Measurements from ENCODE around the gene IL16. TPM values are rescaled to one million over a fixed set of nuclear protein-coding genes. Genes with fewer than 3 reads are reported as not detected.
"Not testable (repeated sequence)": the region's sequence is repeated elsewhere in the genome, so short reads cannot be mapped to it uniquely, and the experiment has no call there.

The IL16 gene
- total RNA-seq, 1 donor from 2014 or later, result 21.8 TPM

GRCh38 chr15:81331600-81331999 is 134.9 kb downstream of the IL16 start:
- DNase-seq (ENCODE audit: low spot score), result no peak

GRCh38 chr15:81332326-81332725 is 135.6 kb downstream of the IL16 start:
- DNase-seq (ENCODE audit: low spot score), result no peak

- DNase-seq (ENCODE audit: low spot score), result no peak
Observed at GRCh38 chr15:81333363-81333762, 136.7 kb downstream of the IL16 start.

- DNase-seq (ENCODE audit: low spot score), result no peak
Observed at GRCh38 chr15:81334768-81335435, 138.2 kb downstream of the IL16 start.

GRCh38 chr15:81335631-81336030 is 139.0 kb downstream of the IL16 start:
- DNase-seq (ENCODE audit: low spot score), result no peak

- DNase-seq (ENCODE audit: low spot score), result no peak
Observed at GRCh38 chr15:81336568-81336967, 139.9 kb downstream of the IL16 start.

- no peak for DNase-seq (ENCODE audit: low spot score)
Observed at GRCh38 chr15:81337241-81337640, 140.6 kb downstream of the IL16 start.

- no peak for DNase-seq (ENCODE audit: low spot score)
Observed at GRCh38 chr15:81337713-81338157, 141.1 kb downstream of the IL16 start.

GRCh38 chr15:81338170-81339007 is 141.7 kb downstream of the IL16 start:
- no peak for DNase-seq (ENCODE audit: low spot score)

GRCh38 chr15:81339321-81339720 is 142.6 kb downstream of the IL16 start:
- no peak for DNase-seq (ENCODE audit: low spot score)

GRCh38 chr15:81339851-81340250 is 143.2 kb downstream of the IL16 start:
- no peak for DNase-seq (ENCODE audit: low spot score)

GRCh38 chr15:81341351-81341750 is 144.7 kb downstream of the IL16 start:
- DNase-seq (ENCODE audit: low spot score), result no peak

- DNase-seq (ENCODE audit: low spot score), result no peak
Observed at GRCh38 chr15:81343371-81343770, 146.7 kb downstream of the IL16 start.

- DNase-seq (ENCODE audit: low spot score), result no peak
Observed at GRCh38 chr15:81346611-81347010, 149.9 kb downstream of the IL16 start.

- DNase-seq (ENCODE audit: low spot score), result no peak
Observed at GRCh38 chr15:81347910-81348309, 151.2 kb downstream of the IL16 start.

- DNase-seq (ENCODE audit: low spot score), result not testable (repeated sequence)
Observed at GRCh38 chr15:81348691-81349090, 152.0 kb downstream of the IL16 start.

GRCh38 chr15:81349271-81349670 is 152.6 kb downstream of the IL16 start:
- DNase-seq (ENCODE audit: low spot score), result no peak

GRCh38 chr15:81351651-81352050 is 155.0 kb downstream of the IL16 start:
- no peak for DNase-seq (ENCODE audit: low spot score)

- DNase-seq (ENCODE audit: low spot score), result no peak
Observed at GRCh38 chr15:81356252-81356651, 159.6 kb downstream of the IL16 start.

GRCh38 chr15:81357180-81357686 is 160.6 kb downstream of the IL16 start:
- no peak for DNase-seq (ENCODE audit: low spot score)

GRCh38 chr15:81358248-81358647 is 161.6 kb downstream of the IL16 start:
- DNase-seq (ENCODE audit: low spot score), result no peak

GRCh38 chr15:81360491-81360890 is 163.8 kb downstream of the IL16 start:
- no peak for DNase-seq (ENCODE audit: low spot score)
